ENCODE results near the gene MRPS18A.

Gene MRPS18A

GRCh38 chr6:43630980-43631619, 56.5 kb downstream of the MRPS18A start:
- DNase-seq, result no peak

GRCh38 chr6:43629505-43630300, 57.9 kb downstream of the MRPS18A start:
- peak; percentile 95 for DNase-seq

- DNase-seq, result peak; percentile 90
Observed at GRCh38 chr6:43629104-43629504, 58.5 kb downstream of the MRPS18A start, which contains the start of gene GTPBP2. Gene GTPBP2 (minus strand): TSS chr6:43629264. CDS start chr6:43629162, 102 bp downstream.

GRCh38 chr6:43628393-43629103, 59.0 kb downstream of the MRPS18A start:
- peak; percentile 20 for DNase-seq

GRCh38 chr6:43627008-43627825, 60.4 kb downstream of the MRPS18A start:
- DNase-seq, result no peak

GRCh38 chr6:43625393-43625992, 62.1 kb downstream of the MRPS18A start:
- no peak for DNase-seq

- DNase-seq, result no peak
Observed at GRCh38 chr6:43624786-43625288, 62.8 kb downstream of the MRPS18A start.

GRCh38 chr6:43623880-43624785, 63.5 kb downstream of the MRPS18A start:
- DNase-seq, result no peak

GRCh38 chr6:43622541-43622940, 65.0 kb downstream of the MRPS18A start:
- DNase-seq, result no peak

GRCh38 chr6:43621836-43622180, 65.8 kb downstream of the MRPS18A start:
- DNase-seq, result no peak
